Right lobe of liver (tissue), 4 donors: ENCODE data around the gene OBSL1.

Experiments used
- CTCF ChIP-seq, 4 donors: fragments of 200-600 bp in 3 of 4; fragments of 450-650 bp in 1 of 4; IDR thresholded peaks; one replicate each; pipeline versions ENCODE4 v1.5.1 to v1.8.0; 2016 to 2022; ENCODE audit warnings: antibody characterized with exemption in 4 of 4, mild to moderate bottlenecking in 2 of 4
- POLR2A ChIP-seq: fragments of 450-650 bp; IDR thresholded peaks from one replicate; pipeline ENCODE4 v1.6.1; 2017; ENCODE audit warnings: antibody characterized with exemption, mild to moderate bottlenecking
- donor health status: DM: no; HTN: no; CAD: no.
- donor health status: DM: no; HTN: no; CAD: no.
- donor health status: DM: no; HTN: yes; CAD: no.

DNA sequence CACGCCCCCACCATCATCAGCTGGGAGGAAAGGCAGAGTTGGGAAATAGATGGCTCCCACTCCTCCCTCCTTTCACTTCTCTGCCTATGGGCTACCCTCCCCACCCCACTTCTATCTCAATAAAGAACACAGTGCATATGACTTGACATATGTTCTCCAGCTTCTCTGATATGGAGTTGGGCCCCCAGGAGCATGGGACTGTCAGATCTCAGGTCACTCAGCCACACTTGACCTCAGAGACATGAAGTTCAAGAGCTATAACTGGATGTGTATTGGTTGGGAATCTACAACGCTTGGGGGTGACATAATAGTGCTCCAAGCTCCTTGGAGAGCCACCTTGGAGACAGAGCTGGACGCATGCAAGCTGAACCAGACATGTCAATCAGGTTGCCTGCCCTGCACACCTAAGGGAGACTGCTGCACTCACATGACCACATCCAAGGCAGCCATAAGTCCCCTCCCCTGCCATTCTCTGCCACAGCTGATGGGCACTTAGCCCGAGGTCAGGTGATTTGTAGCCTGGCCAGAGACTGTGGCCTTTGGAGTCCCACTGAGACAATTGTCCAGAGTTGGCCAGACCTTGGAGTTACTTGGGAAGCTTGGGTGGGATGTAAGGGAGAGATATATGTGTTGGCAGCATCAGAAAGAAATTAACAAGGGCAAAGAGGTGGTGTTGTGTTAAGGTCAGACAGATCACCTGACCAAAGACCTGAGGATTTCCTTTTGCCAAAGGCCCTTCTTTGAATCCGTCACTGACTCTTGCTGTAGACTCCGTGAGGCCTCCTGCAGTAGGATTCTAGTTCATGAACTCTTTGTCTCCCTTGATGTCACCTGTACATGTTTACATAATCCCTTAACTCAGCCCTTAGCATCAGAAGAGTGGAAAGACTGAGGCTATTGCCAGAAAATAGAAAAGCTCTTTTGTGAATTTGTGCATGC is 4.5 kb upstream of the OBSL1 start:
- TF ChIP-seq POLR2A (no peak), CTCF (IDR thresholded peaks at IDR 0.05) (no peak)
